Peyer's patch (tissue), 4 donors: ENCODE measurements around the gene CCN2. TPM values are rescaled to one million over a fixed set of nuclear protein-coding genes. Genes with fewer than 3 reads are reported as not detected.
"Not testable (repeated sequence)": the region's sequence is repeated elsewhere in the genome, so short reads cannot be mapped to it uniquely, and the experiment has no call there.

Experiments
- DNase-seq, 3 donors: peaks; one replicate each; pipeline ENCODE4 v3.0.0-alpha.2; 2017 to 2019
- H3K27ac ChIP-seq, 4 donors: fragments of 200-600 bp; sonication (generic); one replicate each; pipeline ENCODE4 v1.5.1; 2016 to 2019
- H3K27me3 ChIP-seq, 2 donors: fragments of 200-600 bp; sonication (generic); one replicate each; pipeline ENCODE4 v1.5.1; 2019
- H3K36me3 ChIP-seq, 3 donors: fragments of 200-600 bp; sonication (generic); one replicate each; pipeline ENCODE4 v1.5.1; 2016 to 2019
- H3K4me1 ChIP-seq, 4 donors: fragments of 200-600 bp; sonication (generic); one replicate each; pipeline ENCODE4 v1.5.1; 2016 to 2019
- H3K4me3 ChIP-seq, 4 donors: fragments of 200-600 bp; sonication (generic); 1 replicate in 3 of 4; 2 replicates in 1 of 4; pipeline ENCODE4 v1.5.1; 2016 to 2019; ENCODE audit warnings: mild to moderate bottlenecking in 1 of 4
- H3K9me3 ChIP-seq, 4 donors: fragments of 200-600 bp; sonication (generic); one replicate each; pipeline ENCODE4 v1.5.1; 2016 to 2019; ENCODE audit warnings: mild to moderate bottlenecking in 1 of 4
- CTCF ChIP-seq, 6 experiments: fragments of 450-650 bp in 4 of 6; fragments of 200-600 bp in 2 of 6; sonication (generic) in 1 of 6; IDR thresholded peaks; one replicate each; pipeline ENCODE4 v1.5.1; 2017 to 2019; ENCODE audit warnings: antibody characterized with exemption in 6 of 6, mild to moderate bottlenecking in 3 of 6, moderate library complexity in 1 of 6
- POLR2A ChIP-seq, 2 donors: fragments of 450-650 bp; IDR thresholded peaks; one replicate each; pipeline ENCODE4 v1.5.1; 2017; ENCODE audit warnings: antibody characterized with exemption in 2 of 2, mild to moderate bottlenecking in 2 of 2, moderate library complexity in 2 of 2
- total RNA-seq, 4 donors: library from RNA; depleted of rRNA; stranded (reverse); fragments of >200 nt; gene quantifications; one replicate each; pipeline ENCODE4 v1.1.0, GENCODE V29; 2016

The CCN2 gene
- total RNA-seq, 4 donors from 2014 or later: 28.7 to 262 (median 72.2) TPM

DNA sequence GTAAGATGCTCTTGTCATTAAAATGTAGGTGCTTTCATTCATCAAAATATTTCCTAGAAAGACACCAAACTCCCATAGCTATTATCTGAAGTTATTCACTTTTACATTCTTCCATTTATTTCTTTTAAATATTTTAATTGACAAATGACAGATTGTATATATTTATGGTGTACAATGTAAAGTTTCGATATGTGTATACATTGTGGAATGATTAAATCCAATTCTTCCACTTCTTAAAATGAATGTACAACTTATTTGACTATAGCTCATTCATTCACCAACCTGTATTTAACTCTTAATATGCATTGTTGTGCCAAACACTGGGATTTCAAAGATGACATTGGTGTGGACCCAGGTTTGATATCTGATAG, 41.0 kb downstream of the CCN2 start:
- Histone ChIP-seq H3K9me3 (no peaks in the 10 kb centered on the region), H3K27ac (no peak overlapping the region), H3K36me3 (no peaks in the 10 kb centered on the region), H3K4me1 (peaks cover 0 to 12% (median 0%) of the 10 kb centered on the region in 4 donors), H3K27me3 (no peaks in the 10 kb centered on the region), H3K4me3 (no peak overlapping the region)
- no peak for DNase-seq
- TF ChIP-seq CTCF (IDR thresholded peaks at IDR 0.05) (no peak), POLR2A (IDR thresholded peaks at IDR 0.05) (no peak)

DNA sequence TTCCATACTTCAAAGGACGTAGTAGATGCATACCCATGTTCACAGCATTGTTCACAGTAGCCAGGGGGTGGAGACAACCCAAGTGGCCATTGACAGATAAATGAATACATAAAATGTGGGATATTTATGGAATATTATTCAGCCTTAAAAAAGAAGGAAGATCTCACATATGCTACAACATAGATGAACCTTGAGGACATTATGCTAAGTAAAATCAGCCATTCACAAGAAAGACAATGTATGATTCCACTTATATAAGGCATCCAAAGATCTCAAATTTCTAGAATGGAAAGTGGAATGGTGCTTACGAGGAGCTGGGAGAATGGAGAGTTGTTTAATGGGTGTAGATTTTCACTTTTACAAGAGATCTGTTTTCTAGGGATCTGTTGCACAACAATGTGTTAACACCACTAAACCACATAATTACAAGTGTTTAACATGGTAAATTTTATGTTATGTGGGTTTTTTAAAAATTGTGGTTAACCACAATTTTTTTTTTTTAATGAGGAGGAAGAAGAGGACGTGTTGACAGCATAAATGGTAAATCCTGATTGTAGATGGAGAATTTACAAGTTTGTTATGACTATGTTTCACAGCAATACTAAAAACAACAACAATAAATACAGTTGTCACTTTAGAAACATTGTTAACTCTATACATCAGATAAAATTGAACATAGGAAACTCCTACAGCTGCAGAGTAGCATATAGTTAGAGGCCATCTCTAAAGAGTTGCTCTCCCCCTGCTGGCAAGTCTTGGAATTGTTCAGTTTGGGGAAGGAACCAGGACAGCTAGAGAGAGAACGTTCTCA, 41.6 kb downstream of the CCN2 start:
- peak in 2 of 3 donors; percentile 64 to 92 for DNase-seq
- Histone ChIP-seq H3K36me3 (no peaks in the 10 kb centered on the region), H3K4me3 (no peak overlapping the region), H3K27me3 (no peaks in the 10 kb centered on the region), H3K27ac (no peak overlapping the region), H3K9me3 (no peaks in the 10 kb centered on the region), H3K4me1 (peaks cover 0 to 12% (median 0%) of the 10 kb centered on the region in 4 donors)
- TF ChIP-seq POLR2A (IDR thresholded peaks at IDR 0.05) (no peak), CTCF (IDR thresholded peaks at IDR 0.05) (peak; percentile 50 to 92 (median 87))

DNA sequence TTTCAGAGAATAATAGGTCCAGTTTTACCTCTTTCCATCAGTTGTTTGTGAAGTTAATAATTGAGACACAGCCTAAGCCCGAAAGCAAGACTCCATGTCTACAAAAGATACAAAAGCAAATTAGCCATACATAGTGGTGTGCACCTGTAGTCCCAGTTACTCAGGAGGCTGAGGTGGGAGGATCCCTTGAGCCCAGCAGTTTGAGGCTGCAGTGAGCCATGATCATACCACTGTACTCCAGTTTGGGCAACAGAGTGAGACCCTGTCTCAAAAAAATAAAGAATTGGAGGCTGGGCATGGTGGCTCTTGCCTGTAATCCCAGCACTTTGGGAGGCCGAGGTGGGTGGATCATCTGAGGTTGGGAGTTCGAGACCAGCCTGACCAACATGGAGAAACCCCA, 42.4 kb downstream of the CCN2 start:
- H3K4me1 ChIP-seq: peaks cover 0 to 12% (median 0%) of the 10 kb centered on the region in 4 donors
- not testable (repeated sequence) for H3K4me3 ChIP-seq, H3K36me3 ChIP-seq, DNase-seq, H3K9me3 ChIP-seq, H3K27me3 ChIP-seq, H3K27ac ChIP-seq

DNA sequence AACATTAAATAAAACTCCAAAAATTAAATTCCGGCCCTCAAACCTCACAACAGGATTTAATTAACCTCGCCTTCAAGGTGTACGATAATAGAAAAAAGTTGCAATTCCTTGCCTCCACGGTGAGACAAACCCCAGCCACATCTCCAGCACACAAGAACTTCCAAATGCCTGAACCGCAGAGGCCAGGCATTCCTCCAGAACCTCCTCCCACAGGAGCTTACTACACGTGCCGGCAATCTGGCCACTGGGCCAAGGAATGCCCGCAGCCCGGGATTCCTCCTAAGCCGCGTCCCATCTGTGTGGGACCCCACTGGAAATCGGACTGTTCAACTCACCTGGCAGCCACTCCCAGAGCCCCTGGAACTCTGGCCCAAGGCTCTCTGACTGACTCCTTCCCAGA, 47.4 kb downstream of the CCN2 start:
- not testable (repeated sequence) for H3K4me1 ChIP-seq, DNase-seq, H3K27ac ChIP-seq, H3K36me3 ChIP-seq, H3K27me3 ChIP-seq, H3K4me3 ChIP-seq, H3K9me3 ChIP-seq

- not testable (repeated sequence) for H3K4me1 ChIP-seq, H3K27me3 ChIP-seq, H3K4me3 ChIP-seq, H3K9me3 ChIP-seq, DNase-seq, H3K36me3 ChIP-seq, H3K27ac ChIP-seq
These were observed 49.8 kb downstream of the CCN2 start for GRCh38 chr6:131901326-131901873.

DNA sequence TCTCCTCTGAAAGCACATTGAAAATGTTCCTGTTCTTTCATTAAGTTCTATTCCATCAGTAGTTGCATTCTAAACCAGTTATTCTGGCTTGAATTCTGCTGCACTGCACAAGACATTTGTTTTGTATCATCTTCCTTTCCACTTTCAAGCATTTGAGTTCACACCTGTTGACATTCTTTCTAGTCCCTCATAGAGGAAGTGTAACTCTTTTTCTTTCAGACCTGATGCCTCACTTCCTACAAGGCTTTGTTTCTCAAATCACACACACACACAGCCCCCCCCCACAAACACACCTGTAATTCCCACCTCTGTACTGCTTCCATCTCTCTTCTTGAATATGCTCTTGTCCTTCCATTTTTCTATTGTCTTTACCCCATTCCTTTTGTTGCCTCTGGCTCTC, 50.9 kb downstream of the CCN2 start:
- Histone ChIP-seq H3K27ac (no peak overlapping the region), H3K4me3 (no peak overlapping the region)

More for the DNA sequence above, 50.9 kb downstream of the CCN2 start:
- peaks cover 0 to 4% (median 0%) of the 10 kb centered on the region in 4 donors for H3K9me3 ChIP-seq
- H3K27me3 ChIP-seq: no peaks in the 10 kb centered on the region
- H3K36me3 ChIP-seq: no peaks in the 10 kb centered on the region
- no peaks in the 10 kb centered on the region for H3K4me1 ChIP-seq
- DNase-seq: no peak
- TF ChIP-seq CTCF (IDR thresholded peaks at IDR 0.05) (no peak), POLR2A (IDR thresholded peaks at IDR 0.05) (no peak)
